NT2/D1 (cell line): Measurements from ENCODE around the gene IPCEF1.

ENCODE experiments used
- SUZ12 ChIP-seq: IDR thresholded peaks from 2 replicates; pipeline ENCODE4 v1.6.1; 2011; ENCODE audit not compliant: insufficient read length, insufficient read depth; ENCODE audit errors: extremely low read depth
- YY1 ChIP-seq: IDR thresholded peaks from 2 replicates; pipeline ENCODE4 v1.6.1; 2011; ENCODE audit not compliant: insufficient read length, insufficient read depth

DNA sequence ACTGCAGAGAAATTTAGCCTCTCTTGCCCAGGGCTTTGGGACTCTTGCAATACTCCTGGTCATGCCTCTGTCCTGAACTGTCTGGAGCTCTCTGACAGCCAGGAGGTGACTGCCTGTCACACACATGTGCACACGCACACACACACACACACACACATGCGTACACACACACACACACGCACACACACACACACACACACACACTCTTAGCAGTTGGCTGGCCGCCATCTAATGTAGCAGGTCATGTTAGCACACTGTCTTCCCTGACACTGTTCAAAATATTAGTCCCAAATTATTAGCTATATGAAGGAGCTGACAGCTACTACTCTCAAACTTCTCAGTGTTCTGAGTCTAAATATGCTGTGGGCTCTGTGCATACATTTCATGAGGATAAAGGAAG, 60.9 kb downstream of the IPCEF1 start:
- TF ChIP-seq YY1: no peak
- no peak for TF ChIP-seq SUZ12
